ENCODE data around the gene CEACAM4. TPM values are rescaled to one million over a fixed set of nuclear protein-coding genes. Genes with fewer than 3 reads are reported as not detected.

CEACAM4 gene
- polyA plus RNA-seq, 1 experiment, result not detected

DNA sequence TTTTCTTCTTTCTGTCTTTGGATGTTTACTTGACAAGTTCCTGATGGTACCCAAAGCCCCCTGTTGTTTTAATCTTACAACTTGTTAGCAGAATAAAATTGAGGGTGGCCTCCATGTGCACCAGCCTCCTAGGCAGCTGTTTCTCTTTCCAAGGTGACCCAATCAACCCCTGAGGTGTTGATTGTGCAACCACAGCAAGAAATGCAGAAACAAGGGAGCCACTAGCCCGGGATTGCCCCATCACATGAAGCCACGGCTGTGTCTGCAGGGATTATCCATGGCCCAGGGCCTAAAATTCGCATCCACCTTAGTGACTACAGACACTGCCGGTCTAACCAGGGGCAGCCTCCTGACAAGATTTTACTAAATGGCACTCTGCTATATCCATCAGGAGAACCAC, 14.4 kb downstream of the CEACAM4 start:
- CTCF ChIA-PET, result interaction anchor here (0.6 kb wide), 1 partner anchor 42 kb away, joined by 3 read pairs; no protein-coding TSS in a partner anchor
- POLR2A ChIA-PET, result no interaction called here
- TF ChIP-seq CTCF (IDR thresholded peaks at IDR 0.05; ENCODE audit: insufficient read depth, low read depth, low read length), result no peak
- no peaks in the 10 kb centered on the region for H3K27me3 ChIP-seq (ENCODE audit: control insufficient read depth, insufficient read depth, low read length)
- H3K4me3 ChIP-seq (ENCODE audit: low read depth, low read length), result no peak overlapping the region
- DNase-seq (ENCODE audit: low read depth), result no peak
- no peaks in the 10 kb centered on the region for H3K36me3 ChIP-seq (ENCODE audit: control insufficient read depth, insufficient read depth, low read length)

- no peaks in the 10 kb centered on the region for H3K36me3 ChIP-seq (ENCODE audit: control insufficient read depth, insufficient read depth, low read length)
- no peaks in the 10 kb centered on the region for H3K27me3 ChIP-seq (ENCODE audit: control insufficient read depth, insufficient read depth, low read length)
- ChIA-PET POLR2A (no interaction called here), CTCF (no interaction called here)
- DNase-seq (ENCODE audit: low read depth), result no peak
- TF ChIP-seq CTCF (IDR thresholded peaks at IDR 0.05; ENCODE audit: insufficient read depth, low read depth, low read length), result no peak
- no peak overlapping the region for H3K4me3 ChIP-seq (ENCODE audit: low read depth, low read length)
Measured at GRCh38 chr19:41610789-41611188, 16.1 kb downstream of the CEACAM4 start.

GRCh38 chr19:41607668-41608067, 19.2 kb downstream of the CEACAM4 start:
- DNase-seq (ENCODE audit: low read depth), result no peak
- H3K4me3 ChIP-seq (ENCODE audit: low read depth, low read length), result no peak overlapping the region
- ChIA-PET POLR2A (no interaction called here), CTCF (interaction anchor here (1.2 kb wide), 1 partner anchor 10 kb away, joined by 4 read pairs; no protein-coding TSS in a partner anchor)
- TF ChIP-seq CTCF (IDR thresholded peaks at IDR 0.05; ENCODE audit: insufficient read depth, low read depth, low read length), result no peak
- H3K27me3 ChIP-seq (ENCODE audit: control insufficient read depth, insufficient read depth, low read length), result no peaks in the 10 kb centered on the region
- H3K36me3 ChIP-seq (ENCODE audit: control insufficient read depth, insufficient read depth, low read length), result no peaks in the 10 kb centered on the region

- Histone ChIP-seq H3K4me3 (ENCODE audit: low read depth, low read length) (no peak overlapping the region), H3K36me3 (ENCODE audit: control insufficient read depth, insufficient read depth, low read length) (no peaks in the 10 kb centered on the region), H3K27me3 (ENCODE audit: control insufficient read depth, insufficient read depth, low read length) (no peaks in the 10 kb centered on the region)
- DNase-seq (ENCODE audit: low read depth), result no peak
- ChIA-PET POLR2A (no interaction called here), CTCF (interaction anchor here (0.8 to 1.2 kb wide), 2 partner anchors 9 to 13 kb away, joined by 3 to 4 read pairs; no protein-coding TSS in a partner anchor)
- TF ChIP-seq CTCF (IDR thresholded peaks at IDR 0.05; ENCODE audit: insufficient read depth, low read depth, low read length), result no peak
Measured at GRCh38 chr19:41606215-41606837, 20.5 kb downstream of the CEACAM4 start.

- ChIA-PET CTCF (interaction anchor here (0.9 to 1.5 kb wide), 5 partner anchors 9 to 111 kb away, joined by 3 read pairs; no protein-coding TSS in a partner anchor), POLR2A (no interaction called here)
- DNase-seq (ENCODE audit: low read depth), result no peak
- no peaks in the 10 kb centered on the region for H3K27me3 ChIP-seq (ENCODE audit: control insufficient read depth, insufficient read depth, low read length)
- no peak overlapping the region for H3K4me3 ChIP-seq (ENCODE audit: low read depth, low read length)
- no peaks in the 10 kb centered on the region for H3K36me3 ChIP-seq (ENCODE audit: control insufficient read depth, insufficient read depth, low read length)
- TF ChIP-seq CTCF (IDR thresholded peaks at IDR 0.05; ENCODE audit: insufficient read depth, low read depth, low read length), result no peak
Measured at GRCh38 chr19:41604831-41605230, 22.0 kb downstream of the CEACAM4 start.

Data from BJ (cell line).